GM23338 (cell line): ENCODE measurements around the gene SETDB2. TPM values are rescaled to one million over a fixed set of nuclear protein-coding genes. Genes with fewer than 3 reads are reported as not detected.

ENCODE experiments used
- ATAC-seq: fragments of 200-7000 bp; cut with Tn5 transposase; 3 replicates; pipeline ENCODE4 v1.9.1; 2020
- DNase-seq: peaks from one replicate; pipeline ENCODE4 v3.0.0-alpha.2; 2015; ENCODE audit warnings: low spot score
- H2AFZ ChIP-seq: fragments of 200-600 bp; sonication (generic); 2 replicates; pipeline ENCODE4 v1.8.0; 2016; ENCODE audit warnings: antibody characterized with exemption, mild to moderate bottlenecking, moderate library complexity
- H3F3A ChIP-seq: fragments of 200-600 bp; sonication (generic); replicated peaks from 2 replicates; pipeline ENCODE4 v1.8.0; 2017; ENCODE audit warnings: antibody characterized with exemption, mixed run types, low read depth
- H3K27ac ChIP-seq: fragments of 200-600 bp; sonication (generic); 2 replicates; pipeline ENCODE4 v1.6.1; 2016; ENCODE audit warnings: low read depth
- H3K27me3 ChIP-seq: fragments of 200-600 bp; sonication (generic); 2 replicates; pipeline ENCODE4 v1.8.0; 2016; ENCODE audit warnings: mild to moderate bottlenecking, mixed run types, moderate library complexity; ENCODE audit not compliant: insufficient read depth
- H3K36me3 ChIP-seq: fragments of 200-600 bp; sonication (generic); 2 replicates; pipeline ENCODE4 v1.8.0; 2016; ENCODE audit warnings: mild to moderate bottlenecking; ENCODE audit not compliant: insufficient read depth
- H3K4me1 ChIP-seq: fragments of 200-600 bp; sonication (generic); 2 replicates; pipeline ENCODE4 v1.8.0; 2016; ENCODE audit warnings: mild to moderate bottlenecking, moderate library complexity; ENCODE audit not compliant: insufficient read depth
- H3K4me2 ChIP-seq: fragments of 200-600 bp; sonication (generic); 2 replicates; pipeline ENCODE4 v1.7.1; 2017; ENCODE audit warnings: mixed run types
- H3K4me3 ChIP-seq: fragments of 200-600 bp; sonication (generic); 2 replicates; pipeline ENCODE4 v1.6.1; 2016; ENCODE audit warnings: mixed run types
- H3K79me2 ChIP-seq: fragments of 200-600 bp; sonication (generic); replicated peaks from 2 replicates; pipeline ENCODE4 v1.8.0; 2017; ENCODE audit warnings: mild to moderate bottlenecking; ENCODE audit not compliant: insufficient read depth
- H3K9me2 ChIP-seq: fragments of 200-600 bp; sonication (generic); 2 replicates; pipeline ENCODE4 v1.8.0; 2017; ENCODE audit not compliant: insufficient read depth
- H4K20me1 ChIP-seq: fragments of 200-600 bp; sonication (generic); replicated peaks from 2 replicates; pipeline ENCODE4 v1.8.0; 2017; ENCODE audit warnings: mild to moderate bottlenecking; ENCODE audit not compliant: insufficient read depth
- H3K27ac Mint-ChIP-seq: 2 replicates; pipeline ENCODE4 v1.8.0; 2020; ENCODE audit warnings: inconsistent platforms, mild to moderate bottlenecking, moderate library complexity, mixed read lengths
- H3K27me3 Mint-ChIP-seq: 3 replicates; pipeline ENCODE4 v1.8.0; 2022; ENCODE audit warnings: low read depth, mild to moderate bottlenecking, moderate library complexity, mixed read lengths, inconsistent platforms; ENCODE audit not compliant: insufficient read depth, poor library complexity
- H3K36me3 Mint-ChIP-seq: 3 replicates; pipeline ENCODE4 v1.8.0; 2021; ENCODE audit warnings: low read depth, mild to moderate bottlenecking, inconsistent platforms, moderate library complexity, mixed read lengths
- H3K4me1 Mint-ChIP-seq: 3 replicates; pipeline ENCODE4 v1.8.0; 2020; ENCODE audit warnings: mild to moderate bottlenecking, inconsistent platforms, mixed read lengths
- H3K4me3 Mint-ChIP-seq: 3 replicates; pipeline ENCODE4 v1.8.0; 2021; ENCODE audit warnings: moderate library complexity, mild to moderate bottlenecking, inconsistent platforms, mixed read lengths
- H3K9me3 Mint-ChIP-seq: 3 replicates; pipeline ENCODE4 v1.8.0; 2020; ENCODE audit warnings: moderate library complexity, mild to moderate bottlenecking, inconsistent platforms, mixed read lengths
- EZH2 ChIP-seq: fragments of 200-600 bp; sonication (generic); IDR thresholded peaks from one replicate; pipeline ENCODE4 v1.8.0; 2017; ENCODE audit warnings: antibody characterized with exemption, mild to moderate bottlenecking, low read depth; ENCODE audit not compliant: unreplicated experiment
- EZH2phosphoT487 ChIP-seq: fragments of 200-600 bp; sonication (generic); IDR thresholded peaks from one replicate; pipeline ENCODE4 v1.8.1; 2018; ENCODE audit warnings: antibody characterized with exemption; ENCODE audit not compliant: unreplicated experiment
- POLR2AphosphoS5 ChIP-seq: IDR thresholded peaks from 2 replicates; pipeline ENCODE4 v1.6.1; 2016; ENCODE audit warnings: antibody characterized with exemption, low read depth
- ZNF114 ChIP-seq: fragments of 250-450 bp; sonication (Bioruptor Pico); IDR thresholded peaks from 2 replicates; pipeline ENCODE4 v1.5.0; 2020; ENCODE audit warnings: mild to moderate bottlenecking, moderate library complexity
- ZNF331 ChIP-seq: fragments of 250-450 bp; sonication (Bioruptor Pico); IDR thresholded peaks from 2 replicates; pipeline ENCODE4 v1.5.0; 2020; ENCODE audit warnings: low read depth, mild to moderate bottlenecking, moderate library complexity
- polyA plus RNA-seq: library from polyadenylated mRNA; unstranded; fragments of >200 nt; fragmentation: Nextera tagmentation; extraction: Ambion mirVana; gene quantifications from 2 replicates; pipeline ENCODE4 v1.2.1, GENCODE V29; 2016
- total RNA-seq: library from RNA; depleted of rRNA; stranded (reverse); fragments of >200 nt; shearing (Covaris generic); gene quantifications from 2 replicates; pipeline ENCODE4 v1.2.3, GENCODE V29; 2014
- TF ChIP-seq, protein P1 (sequence below): IDR thresholded peaks from 2 replicates; pipeline ENCODE4 v1.6.1; 2016; ENCODE audit warnings: antibody characterized with exemption
- TF ChIP-seq, protein P2 (sequence below): IDR thresholded peaks from one replicate; pipeline ENCODE4 v1.6.1; 2018; ENCODE audit warnings: antibody characterized with exemption; ENCODE audit not compliant: unreplicated experiment
- TF ChIP-seq, protein P3 (sequence below), 2 experiments: fragments of 200-600 bp in 1 of 2; sonication (generic) in 1 of 2; conservative IDR thresholded peaks; 2 replicates each; pipeline versions ENCODE4 v1.5.1 to v1.6.1; 2016 to 2017; ENCODE audit warnings: antibody characterized with exemption in 2 of 2, low read depth in 2 of 2, mild to moderate bottlenecking in 2 of 2, moderate library complexity in 1 of 2

Gene SETDB2
- total and polyA plus RNA-seq, 2 experiments from 2014 or later, result 4.6 to 5.8 TPM

DNA sequence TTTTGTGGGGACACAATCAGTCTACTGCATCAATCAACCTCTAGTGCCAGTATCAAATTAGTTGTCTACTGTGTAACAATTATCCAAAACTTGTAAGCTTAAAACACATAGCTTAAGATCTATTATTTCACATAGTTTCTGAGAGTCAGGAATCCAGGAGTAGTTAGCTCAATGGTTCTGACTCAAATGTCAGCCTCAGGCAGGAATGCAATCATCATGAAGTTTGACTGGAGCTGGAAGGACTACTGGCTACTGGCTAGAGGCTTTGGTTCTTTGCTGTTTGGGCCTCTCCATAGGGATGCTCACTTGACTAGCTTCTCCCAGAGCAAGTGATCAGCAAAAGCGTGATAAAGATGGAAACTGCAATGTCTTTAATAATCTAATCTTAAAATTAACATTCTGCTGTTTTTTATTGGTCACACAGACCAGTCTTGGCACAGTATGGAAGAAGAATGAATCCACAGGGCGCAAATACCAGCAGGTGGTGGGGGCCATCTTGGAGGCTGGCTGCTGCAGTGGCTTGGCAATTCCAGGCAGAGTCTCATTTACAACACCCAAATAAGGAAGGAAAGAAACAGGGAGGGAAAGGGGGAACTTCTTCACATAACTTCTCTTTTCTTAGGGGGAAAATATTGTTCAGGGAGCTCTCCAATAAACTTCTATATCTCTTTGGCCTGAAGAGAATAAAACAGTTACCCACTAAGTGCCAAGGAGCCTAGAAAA is 15.9 kb upstream of the SETDB2 start (continued):
- TF ChIP-seq, protein P1, sequence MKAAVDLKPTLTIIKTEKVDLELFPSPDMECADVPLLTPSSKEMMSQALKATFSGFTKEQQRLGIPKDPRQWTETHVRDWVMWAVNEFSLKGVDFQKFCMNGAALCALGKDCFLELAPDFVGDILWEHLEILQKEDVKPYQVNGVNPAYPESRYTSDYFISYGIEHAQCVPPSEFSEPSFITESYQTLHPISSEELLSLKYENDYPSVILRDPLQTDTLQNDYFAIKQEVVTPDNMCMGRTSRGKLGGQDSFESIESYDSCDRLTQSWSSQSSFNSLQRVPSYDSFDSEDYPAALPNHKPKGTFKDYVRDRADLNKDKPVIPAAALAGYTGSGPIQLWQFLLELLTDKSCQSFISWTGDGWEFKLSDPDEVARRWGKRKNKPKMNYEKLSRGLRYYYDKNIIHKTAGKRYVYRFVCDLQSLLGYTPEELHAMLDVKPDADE, result no peak
- TF ChIP-seq POLR2AphosphoS5, result no peak
- TF ChIP-seq, protein P2, sequence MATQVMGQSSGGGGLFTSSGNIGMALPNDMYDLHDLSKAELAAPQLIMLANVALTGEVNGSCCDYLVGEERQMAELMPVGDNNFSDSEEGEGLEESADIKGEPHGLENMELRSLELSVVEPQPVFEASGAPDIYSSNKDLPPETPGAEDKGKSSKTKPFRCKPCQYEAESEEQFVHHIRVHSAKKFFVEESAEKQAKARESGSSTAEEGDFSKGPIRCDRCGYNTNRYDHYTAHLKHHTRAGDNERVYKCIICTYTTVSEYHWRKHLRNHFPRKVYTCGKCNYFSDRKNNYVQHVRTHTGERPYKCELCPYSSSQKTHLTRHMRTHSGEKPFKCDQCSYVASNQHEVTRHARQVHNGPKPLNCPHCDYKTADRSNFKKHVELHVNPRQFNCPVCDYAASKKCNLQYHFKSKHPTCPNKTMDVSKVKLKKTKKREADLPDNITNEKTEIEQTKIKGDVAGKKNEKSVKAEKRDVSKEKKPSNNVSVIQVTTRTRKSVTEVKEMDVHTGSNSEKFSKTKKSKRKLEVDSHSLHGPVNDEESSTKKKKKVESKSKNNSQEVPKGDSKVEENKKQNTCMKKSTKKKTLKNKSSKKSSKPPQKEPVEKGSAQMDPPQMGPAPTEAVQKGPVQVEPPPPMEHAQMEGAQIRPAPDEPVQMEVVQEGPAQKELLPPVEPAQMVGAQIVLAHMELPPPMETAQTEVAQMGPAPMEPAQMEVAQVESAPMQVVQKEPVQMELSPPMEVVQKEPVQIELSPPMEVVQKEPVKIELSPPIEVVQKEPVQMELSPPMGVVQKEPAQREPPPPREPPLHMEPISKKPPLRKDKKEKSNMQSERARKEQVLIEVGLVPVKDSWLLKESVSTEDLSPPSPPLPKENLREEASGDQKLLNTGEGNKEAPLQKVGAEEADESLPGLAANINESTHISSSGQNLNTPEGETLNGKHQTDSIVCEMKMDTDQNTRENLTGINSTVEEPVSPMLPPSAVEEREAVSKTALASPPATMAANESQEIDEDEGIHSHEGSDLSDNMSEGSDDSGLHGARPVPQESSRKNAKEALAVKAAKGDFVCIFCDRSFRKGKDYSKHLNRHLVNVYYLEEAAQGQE, result no peak

DNA sequence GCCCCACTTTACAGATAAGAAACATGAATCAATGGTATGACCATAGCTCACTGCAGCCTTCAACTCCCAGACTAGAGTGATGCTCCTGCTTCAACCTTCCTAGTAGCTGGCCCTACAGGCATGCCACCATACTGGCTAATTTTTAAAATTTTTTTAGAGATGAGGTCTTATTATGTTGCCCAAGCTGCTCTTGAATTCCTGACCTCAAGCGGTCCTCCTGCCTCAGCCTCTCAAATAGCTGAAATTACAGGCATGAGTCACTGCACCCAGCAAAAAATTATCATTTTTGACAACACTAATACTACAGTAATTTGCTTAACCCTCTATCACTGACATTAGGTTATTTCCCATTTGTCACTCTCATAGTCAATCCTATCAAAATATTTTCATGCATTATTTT is 15.0 kb upstream of the SETDB2 start:
- Histone ChIP-seq H2AFZ (no peak overlapping the region), H3F3A (no peaks in the 10 kb centered on the region), H3K4me3 (no peak overlapping the region), H3K27me3 (no peaks in the 10 kb centered on the region), H3K4me1 (no peaks in the 10 kb centered on the region), H3K79me2 (no peaks in the 10 kb centered on the region), H3K4me2 (no peak overlapping the region), H3K27ac (no peak overlapping the region), H3K36me3 (no peaks in the 10 kb centered on the region), H3K9me2 (no peaks in the 10 kb centered on the region), H4K20me1 (no peaks in the 10 kb centered on the region)
- no peaks in the 10 kb centered on the region for H3K27me3 Mint-ChIP-seq
- H3K4me3 Mint-ChIP-seq, result no peak overlapping the region
- DNase-seq, result no peak
- H3K27ac Mint-ChIP-seq, result no peak overlapping the region
- no peak for ATAC-seq
- peaks cover 5% of the 10 kb centered on the region; the same call in 2 of the 3 replicates for H3K4me1 Mint-ChIP-seq
- H3K9me3 Mint-ChIP-seq, result no peaks in the 10 kb centered on the region
- no peaks in the 10 kb centered on the region for H3K36me3 Mint-ChIP-seq
- TF ChIP-seq, protein P1, result no peak
- TF ChIP-seq ZNF331 (no peak), ZNF114 (no peak), EZH2 (no peak), EZH2phosphoT487 (no peak)
- TF ChIP-seq, protein P2, result no peak
- TF ChIP-seq, protein P3, sequence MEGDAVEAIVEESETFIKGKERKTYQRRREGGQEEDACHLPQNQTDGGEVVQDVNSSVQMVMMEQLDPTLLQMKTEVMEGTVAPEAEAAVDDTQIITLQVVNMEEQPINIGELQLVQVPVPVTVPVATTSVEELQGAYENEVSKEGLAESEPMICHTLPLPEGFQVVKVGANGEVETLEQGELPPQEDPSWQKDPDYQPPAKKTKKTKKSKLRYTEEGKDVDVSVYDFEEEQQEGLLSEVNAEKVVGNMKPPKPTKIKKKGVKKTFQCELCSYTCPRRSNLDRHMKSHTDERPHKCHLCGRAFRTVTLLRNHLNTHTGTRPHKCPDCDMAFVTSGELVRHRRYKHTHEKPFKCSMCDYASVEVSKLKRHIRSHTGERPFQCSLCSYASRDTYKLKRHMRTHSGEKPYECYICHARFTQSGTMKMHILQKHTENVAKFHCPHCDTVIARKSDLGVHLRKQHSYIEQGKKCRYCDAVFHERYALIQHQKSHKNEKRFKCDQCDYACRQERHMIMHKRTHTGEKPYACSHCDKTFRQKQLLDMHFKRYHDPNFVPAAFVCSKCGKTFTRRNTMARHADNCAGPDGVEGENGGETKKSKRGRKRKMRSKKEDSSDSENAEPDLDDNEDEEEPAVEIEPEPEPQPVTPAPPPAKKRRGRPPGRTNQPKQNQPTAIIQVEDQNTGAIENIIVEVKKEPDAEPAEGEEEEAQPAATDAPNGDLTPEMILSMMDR (conservative IDR thresholded peaks at IDR 0.05; ENCODE audit: low read depth in 2 of 2), result no peak
